Right atrium auricular region (tissue), 2 donors: ENCODE data around the gene SLC4A5. TPM values are rescaled to one million over a fixed set of nuclear protein-coding genes. Genes with fewer than 3 reads are reported as not detected.

Experiments used
- DNase-seq: peaks from one replicate; pipeline ENCODE4 v3.0.0-alpha.2; 2019; ENCODE audit warnings: low spot score
- H3K27ac ChIP-seq, 2 donors: fragments of 200-600 bp; sonication (generic); 1 replicate in 1 of 2; 2 replicates in 1 of 2; pipeline ENCODE4 v1.5.1; 2016 to 2019
- H3K27me3 ChIP-seq, 2 donors: fragments of 200-600 bp; sonication (generic); one replicate each; pipeline versions ENCODE4 v1.5.1 to v1.6.0; 2017 to 2019
- H3K36me3 ChIP-seq: fragments of 200-600 bp; sonication (generic); one replicate; pipeline ENCODE4 v1.5.1; 2016
- H3K4me1 ChIP-seq, 2 donors: fragments of 200-600 bp; sonication (generic); one replicate each; pipeline versions ENCODE4 v1.5.1 to v1.6.0; 2017 to 2019
- H3K4me3 ChIP-seq, 2 donors: fragments of 200-600 bp; sonication (generic); 1 replicate in 1 of 2; 2 replicates in 1 of 2; pipeline ENCODE4 v1.5.1; 2017 to 2019; ENCODE audit warnings: mild to moderate bottlenecking in 1 of 2, moderate library complexity in 1 of 2
- H3K9me3 ChIP-seq, 2 donors: fragments of 200-600 bp; sonication (generic); one replicate each; pipeline ENCODE4 v1.5.1; 2019
- CTCF ChIP-seq, 2 donors: fragments of 200-600 bp; sonication (generic); IDR thresholded peaks; one replicate each; pipeline ENCODE4 v1.5.1; 2019; ENCODE audit warnings: antibody characterized with exemption in 2 of 2
- total RNA-seq, 2 donors: library from RNA; depleted of rRNA; stranded (reverse); fragments of >200 nt; gene quantifications; one replicate each; pipeline ENCODE4 v1.1.0, GENCODE V29; 2016

Gene SLC4A5
- total RNA-seq, 2 donors from 2014 or later: 0.28 to 1.3 TPM

- Histone ChIP-seq H3K27me3 (no peaks in the 10 kb centered on the region), H3K27ac (no peak overlapping the region), H3K4me1 (no peaks in the 10 kb centered on the region), H3K9me3 (no peaks in the 10 kb centered on the region), H3K4me3 (no peak overlapping the region), H3K36me3 (no peaks in the 10 kb centered on the region)
- DNase-seq: no peak
- TF ChIP-seq CTCF (IDR thresholded peaks at IDR 0.05): no peak
Measured at GRCh38 chr2:74253971-74254310, 89.3 kb downstream of the SLC4A5 start.

GRCh38 chr2:74253306-74253970 lies 89.8 kb downstream of the SLC4A5 start:
- H3K36me3 ChIP-seq: no peaks in the 10 kb centered on the region
- H3K4me1 ChIP-seq: no peaks in the 10 kb centered on the region
- TF ChIP-seq CTCF (IDR thresholded peaks at IDR 0.05): no peak
- H3K9me3 ChIP-seq: no peaks in the 10 kb centered on the region
- no peak overlapping the region for H3K4me3 ChIP-seq
- no peaks in the 10 kb centered on the region for H3K27me3 ChIP-seq
- no peak for DNase-seq
- H3K27ac ChIP-seq: no peak overlapping the region

- H3K9me3 ChIP-seq: no peaks in the 10 kb centered on the region
Measured at GRCh38 chr2:74252862-74253261, 90.4 kb downstream of the SLC4A5 start.

GRCh38 chr2:74252036-74252435 lies 91.2 kb downstream of the SLC4A5 start:
- no peaks in the 10 kb centered on the region for H3K4me1 ChIP-seq
- no peak for DNase-seq
- H3K9me3 ChIP-seq: no peaks in the 10 kb centered on the region
- H3K36me3 ChIP-seq: no peaks in the 10 kb centered on the region
- H3K4me3 ChIP-seq: no peak overlapping the region
- TF ChIP-seq CTCF (IDR thresholded peaks at IDR 0.05): no peak
- no peak overlapping the region for H3K27ac ChIP-seq
- H3K27me3 ChIP-seq: no peaks in the 10 kb centered on the region

More at GRCh38 chr2:74252862-74253261, 90.4 kb downstream of the SLC4A5 start:
- DNase-seq: no peak
- Histone ChIP-seq H3K27me3 (no peaks in the 10 kb centered on the region), H3K4me1 (no peaks in the 10 kb centered on the region), H3K4me3 (no peak overlapping the region), H3K36me3 (no peaks in the 10 kb centered on the region), H3K27ac (no peak overlapping the region)
- no peak for TF ChIP-seq CTCF (IDR thresholded peaks at IDR 0.05)

- no peaks in the 10 kb centered on the region for H3K9me3 ChIP-seq
- H3K27me3 ChIP-seq: no peaks in the 10 kb centered on the region
- H3K27ac ChIP-seq: no peak overlapping the region
- no peak for DNase-seq
- no peaks in the 10 kb centered on the region for H3K4me1 ChIP-seq
- peak; percentile 78 to 79 for TF ChIP-seq CTCF (IDR thresholded peaks at IDR 0.05)
- H3K4me3 ChIP-seq: no peak overlapping the region
- no peaks in the 10 kb centered on the region for H3K36me3 ChIP-seq
Measured at GRCh38 chr2:74250189-74250631, 93.0 kb downstream of the SLC4A5 start.
